ENCODE data around the gene AMN.

DNA sequence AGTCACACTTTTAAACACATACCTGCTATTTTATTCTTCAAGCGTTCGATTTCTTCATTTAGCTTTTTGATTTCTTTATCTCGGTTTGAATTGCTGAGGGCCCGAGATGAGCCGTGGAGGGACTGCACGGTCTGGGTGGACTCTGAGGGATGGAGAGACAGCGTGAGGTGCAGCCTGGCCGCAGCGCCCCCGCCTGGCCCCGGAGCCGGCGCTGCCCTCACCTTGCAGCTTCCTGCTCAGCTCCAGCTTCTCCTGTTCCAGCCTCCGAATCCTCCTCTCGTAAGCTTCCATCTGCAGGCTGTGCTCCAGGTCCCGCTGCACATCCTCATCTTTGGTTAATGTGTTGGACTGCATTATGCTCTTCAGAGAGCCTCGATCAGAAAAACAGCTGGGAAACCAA is 53.2 kb downstream of the AMN start:
- TF ChIP-seq, protein P1, sequence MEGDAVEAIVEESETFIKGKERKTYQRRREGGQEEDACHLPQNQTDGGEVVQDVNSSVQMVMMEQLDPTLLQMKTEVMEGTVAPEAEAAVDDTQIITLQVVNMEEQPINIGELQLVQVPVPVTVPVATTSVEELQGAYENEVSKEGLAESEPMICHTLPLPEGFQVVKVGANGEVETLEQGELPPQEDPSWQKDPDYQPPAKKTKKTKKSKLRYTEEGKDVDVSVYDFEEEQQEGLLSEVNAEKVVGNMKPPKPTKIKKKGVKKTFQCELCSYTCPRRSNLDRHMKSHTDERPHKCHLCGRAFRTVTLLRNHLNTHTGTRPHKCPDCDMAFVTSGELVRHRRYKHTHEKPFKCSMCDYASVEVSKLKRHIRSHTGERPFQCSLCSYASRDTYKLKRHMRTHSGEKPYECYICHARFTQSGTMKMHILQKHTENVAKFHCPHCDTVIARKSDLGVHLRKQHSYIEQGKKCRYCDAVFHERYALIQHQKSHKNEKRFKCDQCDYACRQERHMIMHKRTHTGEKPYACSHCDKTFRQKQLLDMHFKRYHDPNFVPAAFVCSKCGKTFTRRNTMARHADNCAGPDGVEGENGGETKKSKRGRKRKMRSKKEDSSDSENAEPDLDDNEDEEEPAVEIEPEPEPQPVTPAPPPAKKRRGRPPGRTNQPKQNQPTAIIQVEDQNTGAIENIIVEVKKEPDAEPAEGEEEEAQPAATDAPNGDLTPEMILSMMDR (IDR thresholded peaks at IDR 0.05) = no peak
- TF ChIP-seq POLR2A (IDR thresholded peaks at IDR 0.05) (no peak), POLR2AphosphoS5 (IDR thresholded peaks at IDR 0.05) (no peak), EP300 (IDR thresholded peaks at IDR 0.05) (no peak)
